Bronchus fibroblast of lung (primary cell): Measurements from ENCODE around the gene PRPSAP1. TPM values are rescaled to one million over a fixed set of nuclear protein-coding genes. Genes with fewer than 3 reads are reported as not detected.

Source experiments
- total RNA-seq: library from RNA; depleted of rRNA; stranded (reverse); fragments of >200 nt; gene quantifications from 2 replicates; pipeline ENCODE4 v1.2.3, GENCODE V29; 2015

The PRPSAP1 gene, protein sequence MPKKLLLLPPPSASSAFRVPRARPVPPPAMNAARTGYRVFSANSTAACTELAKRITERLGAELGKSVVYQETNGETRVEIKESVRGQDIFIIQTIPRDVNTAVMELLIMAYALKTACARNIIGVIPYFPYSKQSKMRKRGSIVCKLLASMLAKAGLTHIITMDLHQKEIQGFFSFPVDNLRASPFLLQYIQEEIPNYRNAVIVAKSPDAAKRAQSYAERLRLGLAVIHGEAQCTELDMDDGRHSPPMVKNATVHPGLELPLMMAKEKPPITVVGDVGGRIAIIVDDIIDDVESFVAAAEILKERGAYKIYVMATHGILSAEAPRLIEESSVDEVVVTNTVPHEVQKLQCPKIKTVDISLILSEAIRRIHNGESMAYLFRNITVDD
- 16.1 and 18.6 TPM in 2 replicates for total RNA-seq

DNA sequence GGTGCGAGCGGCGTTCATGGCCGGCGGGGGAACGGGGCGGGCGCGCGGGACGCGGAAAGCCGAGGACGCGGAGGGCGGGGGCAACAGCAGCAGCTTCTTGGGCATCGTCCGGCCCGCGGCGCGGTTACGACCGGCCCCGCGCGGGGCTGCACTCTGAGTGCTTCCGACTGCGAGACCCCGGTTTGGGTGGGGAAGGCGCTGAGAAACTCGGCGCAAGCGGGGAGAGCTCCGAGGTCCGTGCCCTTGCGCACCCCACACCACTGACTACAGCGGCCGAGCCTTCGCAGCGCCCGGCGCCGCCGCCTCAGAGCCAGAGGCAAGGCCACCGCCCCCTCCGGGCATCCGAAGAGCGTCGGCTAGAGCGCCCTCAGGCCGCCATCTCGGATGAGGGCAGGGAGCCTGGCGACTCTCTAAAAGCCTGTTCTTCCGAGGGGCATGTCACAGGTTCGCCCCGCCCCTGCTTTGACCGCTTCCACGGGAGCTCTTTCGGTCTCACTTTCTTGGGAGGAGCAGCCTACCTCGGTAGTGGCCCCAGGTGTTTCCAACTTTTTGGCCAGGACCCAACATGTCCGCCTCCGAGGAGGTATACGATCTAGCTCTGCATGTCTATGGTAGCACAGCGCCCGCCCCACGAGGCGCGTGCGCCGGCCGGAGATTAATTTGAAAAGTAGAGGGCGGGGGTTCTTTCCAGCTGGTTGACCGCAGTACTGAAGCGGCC is at the start of gene PRPSAP1:
Gene PRPSAP1 (minus strand): TSS at position 318 of the 718 bp plus-strand sequence. CDS start 213 bp downstream, at position 105.

DNA sequence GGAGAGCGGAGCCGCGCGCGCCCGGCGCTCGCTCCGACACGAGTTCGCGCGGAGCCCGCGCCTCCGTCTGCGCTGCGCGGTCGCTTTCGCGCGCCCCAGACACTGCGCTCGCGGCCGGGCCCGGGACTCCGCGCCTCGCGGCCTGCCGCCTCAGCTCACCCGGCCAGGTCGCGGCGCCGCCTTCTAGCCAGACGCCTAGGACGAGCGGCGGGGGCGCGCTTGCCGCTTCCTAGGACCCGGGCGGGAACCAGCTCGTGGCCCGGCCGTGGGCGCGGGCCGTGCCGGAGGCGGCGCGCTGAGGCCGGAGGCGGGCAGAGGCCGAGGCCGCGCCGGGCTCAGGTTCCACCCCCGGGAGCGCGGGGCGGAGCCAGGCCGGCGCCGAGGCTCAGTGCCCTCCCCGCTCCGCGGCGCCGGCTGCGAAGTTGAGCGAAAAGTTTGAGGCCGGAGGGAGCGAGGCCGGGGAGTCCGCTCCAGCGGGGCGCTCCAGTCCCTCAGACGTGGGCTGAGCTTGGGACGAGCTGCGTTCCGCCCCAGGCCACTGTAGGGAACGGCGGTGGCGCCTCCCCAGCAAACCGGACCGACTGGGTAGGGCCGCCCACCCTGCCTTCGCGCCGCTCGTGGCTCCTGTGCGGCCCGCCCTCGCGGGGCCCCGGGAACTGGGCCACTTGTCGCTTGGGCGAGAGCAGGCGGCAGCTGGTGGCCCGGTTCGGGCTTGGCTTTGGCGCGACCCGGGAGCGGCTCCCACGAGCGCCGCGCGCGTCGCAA is 30.7 kb upstream of the PRPSAP1 start, which contains the start of gene SPHK1:
Gene SPHK1 (plus strand): TSS at position 388 of the 765 bp plus-strand sequence. CDS start 1,036 bp downstream, outside the sequence.

DNA sequence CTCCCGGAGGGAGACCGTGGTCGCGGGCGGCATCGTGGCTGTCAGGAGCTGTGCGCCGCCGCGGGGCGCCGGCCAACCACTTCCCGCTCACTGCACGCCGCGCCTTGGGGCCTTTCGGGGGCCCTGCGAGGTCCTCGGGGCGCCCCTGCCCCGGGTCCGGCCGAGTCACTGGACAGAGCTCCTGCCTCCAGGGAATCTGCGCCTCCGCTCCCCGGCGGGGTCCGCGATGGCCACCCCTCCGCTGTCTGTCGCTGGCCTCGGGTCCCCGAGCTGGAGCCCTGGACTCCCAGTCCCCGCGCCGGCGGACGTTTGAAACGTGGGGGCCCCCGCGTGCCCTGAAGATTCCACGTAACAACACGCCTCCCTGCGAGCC is 45.8 kb downstream of the PRPSAP1 start, which contains the start of gene QRICH2:
Gene QRICH2 (minus strand): TSS at position 311 of the 373 bp plus-strand sequence. CDS start 278 bp downstream, at position 33.

DNA sequence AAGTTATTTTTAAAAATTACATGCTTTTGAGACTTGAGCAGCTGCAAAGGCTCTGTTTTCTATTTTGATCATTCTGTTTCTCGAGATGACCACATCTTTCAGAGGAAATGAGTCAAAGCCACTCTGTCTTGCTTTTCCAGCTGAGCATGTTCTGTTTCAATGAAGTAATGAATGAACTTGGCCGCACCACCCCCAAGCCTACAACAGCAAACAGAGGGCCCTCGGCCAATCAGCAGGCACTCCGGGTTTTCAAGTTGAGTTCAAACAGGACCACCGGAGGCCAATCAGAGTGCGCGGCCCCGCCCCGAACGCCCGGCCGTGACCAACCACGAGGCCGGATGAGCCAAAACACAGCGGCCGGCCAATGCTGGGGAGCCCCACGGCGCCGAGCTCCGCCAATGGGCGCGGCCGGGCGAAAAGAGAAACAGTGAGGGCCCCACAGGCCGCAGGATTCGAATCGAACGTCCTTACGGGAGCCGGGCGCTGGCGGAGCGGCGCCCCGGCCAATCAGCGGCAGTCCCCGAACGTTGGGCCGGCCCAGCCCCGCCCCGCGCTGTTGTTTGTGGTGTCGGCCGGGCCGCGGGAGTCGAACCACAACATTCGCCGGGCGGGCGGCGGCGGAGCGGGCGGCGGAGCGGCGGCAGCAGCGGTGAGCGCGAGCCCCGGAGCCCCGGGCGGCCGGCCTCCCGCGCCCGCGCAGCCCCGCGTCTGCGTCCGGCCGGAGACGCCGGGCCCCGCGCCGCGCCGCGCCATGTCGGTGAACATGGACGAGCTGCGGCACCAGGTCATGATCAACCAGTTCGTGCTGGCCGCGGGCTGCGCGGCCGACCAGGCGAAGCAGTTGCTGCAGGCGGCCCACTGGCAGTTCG is 88.7 kb downstream of the PRPSAP1 start, which contains the start of gene UBALD2:
Gene UBALD2 (plus strand): TSS at position 594 of the 869 bp plus-strand sequence. CDS start 158 bp downstream, at position 752.

Other genes starting within 250 kb of the PRPSAP1 start
- under 0.01 and 0.17 TPM in 2 replicates for gene FOXJ1, start 212.7 kb downstream of the PRPSAP1 start, total RNA-seq
- 1.0 and 2.5 TPM in 2 replicates for gene RNF157, start 113.4 kb downstream of the PRPSAP1 start, total RNA-seq
- gene UBALD2, start 88.6 kb downstream of the PRPSAP1 start, total RNA-seq: 18.3 and 25.6 TPM in 2 replicates
- gene QRICH2, start 45.6 kb downstream of the PRPSAP1 start, total RNA-seq: 0.59 and 0.84 TPM in 2 replicates
- gene SPHK1, start 30.7 kb upstream of the PRPSAP1 start, total RNA-seq: 13.1 and 14.6 TPM in 2 replicates
- gene UBE2O, start 99.2 kb upstream of the PRPSAP1 start, total RNA-seq: 9.9 and 13.1 TPM in 2 replicates
- gene AANAT, start 113.7 kb upstream of the PRPSAP1 start, total RNA-seq: not detected in 2 replicates
- 12.1 and 12.8 TPM in 2 replicates for gene RHBDF2, start 147.5 kb upstream of the PRPSAP1 start, total RNA-seq
- 15.8 and 16.1 TPM in 2 replicates for gene CYGB, start 183.8 kb upstream of the PRPSAP1 start, total RNA-seq
- 1.2 and 2.2 TPM in 2 replicates for gene PRCD, start 186.1 kb upstream of the PRPSAP1 start, total RNA-seq
- 0.67 and 1.8 TPM in 2 replicates for gene ST6GALNAC2, start 231.9 kb upstream of the PRPSAP1 start, total RNA-seq